Activated T-helper 1 cell treated with Interleukin-2 at 50 U/mL for 16 hours (primary cell): ENCODE measurements around the gene PCDH11X.
"Not testable (repeated sequence)": the region's sequence is repeated elsewhere in the genome, so short reads cannot be mapped to it uniquely, and the experiment has no call there.

Source experiments
- DNase-seq: peaks from one replicate; pipeline ENCODE4 v3.0.0-alpha.2; 2020; ENCODE audit warnings: low read depth

Gene PCDH11X

GRCh38 chrX:91779135-91779534 lies at the start of gene PCDH11X:
Gene PCDH11X, plus strand, starts transcription at chrX:91779375. Its CDS starts 56,130 bp downstream, at chrX:91835505.
- not testable (repeated sequence) for DNase-seq

- DNase-seq: not testable (repeated sequence)
These were observed 31.7 kb upstream of the PCDH11X start for GRCh38 chrX:91747446-91747845.

- not testable (repeated sequence) for DNase-seq
These were observed 26.2 kb upstream of the PCDH11X start for GRCh38 chrX:91753022-91753421.

DNA sequence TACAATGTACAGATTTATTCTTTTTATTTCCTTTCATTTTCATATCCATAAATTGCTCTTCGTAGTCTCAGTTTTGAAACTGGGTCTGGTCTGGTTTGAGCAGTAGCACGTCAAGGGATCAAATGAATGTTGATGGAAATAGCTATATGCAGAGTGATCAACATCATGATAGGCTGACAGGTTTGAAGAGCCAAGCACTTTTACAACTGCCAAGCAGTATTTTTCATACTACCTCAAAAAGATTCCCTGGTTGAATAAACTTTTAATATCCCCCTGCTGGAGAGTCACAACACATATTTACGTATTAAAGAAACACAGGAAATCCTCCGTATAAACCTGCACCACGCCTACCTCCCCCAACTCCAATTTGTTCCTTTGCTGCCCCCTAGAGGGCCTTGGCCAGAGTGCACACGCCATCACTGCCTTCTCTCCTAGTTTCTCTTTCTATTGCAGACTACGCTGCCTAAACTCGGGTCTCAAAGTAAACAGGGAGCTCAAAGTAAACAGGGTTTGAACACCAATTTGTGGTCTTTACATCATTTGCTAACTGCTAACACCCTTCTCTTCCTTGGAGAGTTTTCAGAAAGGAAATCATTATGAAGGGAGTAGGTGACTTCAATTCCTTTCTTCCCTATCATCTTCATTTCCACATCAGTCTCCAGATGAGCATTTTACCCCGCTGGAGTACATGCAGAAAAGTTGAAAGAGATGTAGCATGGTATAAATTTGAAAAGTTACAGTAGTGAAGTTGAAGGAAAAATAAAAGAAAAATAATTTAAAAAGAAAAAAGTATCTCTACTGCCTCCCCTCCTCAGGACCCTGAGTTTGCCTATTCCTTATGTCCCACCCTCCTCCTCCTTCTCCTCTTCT lies 8.3 kb upstream of the PCDH11X start:
- DNase-seq: not testable (repeated sequence)

GRCh38 chrX:91773943-91774342 lies 5.2 kb upstream of the PCDH11X start:
- DNase-seq: not testable (repeated sequence)

GRCh38 chrX:91780008-91780407 lies 833 bp downstream of the PCDH11X start:
- not testable (repeated sequence) for DNase-seq

GRCh38 chrX:91780698-91781097 lies 1.5 kb downstream of the PCDH11X start:
- not testable (repeated sequence) for DNase-seq

- DNase-seq: not testable (repeated sequence)
These were observed 2.6 kb downstream of the PCDH11X start for GRCh38 chrX:91781553-91782298.

- not testable (repeated sequence) for DNase-seq
These were observed 3.6 kb downstream of the PCDH11X start for GRCh38 chrX:91782825-91783224.

DNA sequence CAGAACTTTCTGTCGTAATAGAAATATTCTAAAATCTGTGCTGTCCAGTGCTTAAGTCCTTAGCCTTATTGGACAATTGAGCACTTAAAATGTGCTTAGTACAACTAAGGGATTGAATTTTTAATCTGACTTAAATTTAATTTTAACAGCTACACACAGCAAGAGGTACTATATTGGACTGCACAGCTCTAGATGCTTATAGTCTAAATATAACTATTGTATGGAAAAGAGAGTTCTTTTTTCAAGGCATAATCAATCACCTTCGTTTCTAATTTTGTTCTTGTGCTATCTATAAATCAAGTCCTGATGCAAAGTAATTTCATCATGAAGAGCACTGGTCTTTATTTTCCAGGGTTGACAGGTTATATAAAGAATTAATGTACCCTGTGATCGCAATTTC lies 38.4 kb downstream of the PCDH11X start:
- DNase-seq: not testable (repeated sequence)

GRCh38 chrX:91825321-91825720 lies 46.1 kb downstream of the PCDH11X start:
- DNase-seq: not testable (repeated sequence)
